Measurements from ENCODE around the gene JAZF1.

DNA sequence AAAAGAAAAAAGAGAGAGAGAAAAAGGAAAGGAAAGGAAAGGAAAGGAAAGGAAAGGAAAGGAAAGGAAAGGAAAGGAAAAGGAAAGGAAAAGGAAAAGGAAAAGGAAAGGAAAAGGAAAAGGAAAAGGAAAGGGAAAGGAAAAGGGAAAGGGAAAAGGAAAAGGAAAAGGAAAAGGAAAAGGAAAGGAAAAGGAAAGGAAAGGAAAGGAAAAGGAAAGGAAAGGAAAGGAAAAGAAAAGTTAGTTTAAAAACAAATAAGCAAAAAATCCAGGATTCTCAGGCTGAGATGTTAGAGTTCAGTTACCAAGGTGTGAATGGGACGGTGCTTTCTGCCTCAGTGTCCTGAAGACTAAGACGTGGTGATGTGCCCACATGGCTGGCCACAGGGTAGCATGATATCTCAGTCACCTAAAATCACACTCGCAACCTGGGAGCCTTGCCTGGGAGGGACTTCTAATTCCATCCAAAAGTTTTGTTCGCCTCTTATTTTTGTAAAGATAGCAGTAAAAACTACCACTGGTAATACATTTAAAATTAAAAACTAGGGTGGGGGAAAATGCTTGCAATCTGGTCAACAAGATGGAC lies 70.1 kb downstream of the JAZF1 start:
- TF ChIP-seq CTCF (IDR thresholded peaks at IDR 0.05) (no peak), POLR2AphosphoS5 (IDR thresholded peaks at IDR 0.05) (no peak), POLR2A (IDR thresholded peaks at IDR 0.05) (no peak)

Data from prostate gland (tissue), 2 donors.